ENCODE measurements around the gene OTULIN.

- TF ChIP-seq, protein P1, sequence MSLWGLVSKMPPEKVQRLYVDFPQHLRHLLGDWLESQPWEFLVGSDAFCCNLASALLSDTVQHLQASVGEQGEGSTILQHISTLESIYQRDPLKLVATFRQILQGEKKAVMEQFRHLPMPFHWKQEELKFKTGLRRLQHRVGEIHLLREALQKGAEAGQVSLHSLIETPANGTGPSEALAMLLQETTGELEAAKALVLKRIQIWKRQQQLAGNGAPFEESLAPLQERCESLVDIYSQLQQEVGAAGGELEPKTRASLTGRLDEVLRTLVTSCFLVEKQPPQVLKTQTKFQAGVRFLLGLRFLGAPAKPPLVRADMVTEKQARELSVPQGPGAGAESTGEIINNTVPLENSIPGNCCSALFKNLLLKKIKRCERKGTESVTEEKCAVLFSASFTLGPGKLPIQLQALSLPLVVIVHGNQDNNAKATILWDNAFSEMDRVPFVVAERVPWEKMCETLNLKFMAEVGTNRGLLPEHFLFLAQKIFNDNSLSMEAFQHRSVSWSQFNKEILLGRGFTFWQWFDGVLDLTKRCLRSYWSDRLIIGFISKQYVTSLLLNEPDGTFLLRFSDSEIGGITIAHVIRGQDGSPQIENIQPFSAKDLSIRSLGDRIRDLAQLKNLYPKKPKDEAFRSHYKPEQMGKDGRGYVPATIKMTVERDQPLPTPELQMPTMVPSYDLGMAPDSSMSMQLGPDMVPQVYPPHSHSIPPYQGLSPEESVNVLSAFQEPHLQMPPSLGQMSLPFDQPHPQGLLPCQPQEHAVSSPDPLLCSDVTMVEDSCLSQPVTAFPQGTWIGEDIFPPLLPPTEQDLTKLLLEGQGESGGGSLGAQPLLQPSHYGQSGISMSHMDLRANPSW (CRISPR knock-in tag; IDR thresholded peaks at IDR 0.05; ENCODE audit: borderline replicate concordance) = no peak
- no peak for TF ChIP-seq ISX (CRISPR knock-in tag; conservative IDR thresholded peaks at IDR 0.05)
- no peak for TF ChIP-seq ZMYM2 (CRISPR knock-in tag; IDR thresholded peaks at IDR 0.05)
- TF ChIP-seq EHMT2 (IDR thresholded peaks at IDR 0.05; ENCODE audit: borderline replicate concordance, low read depth, low read length) = no peak
These were observed 16.8 kb downstream of the OTULIN start for GRCh38 chr5:14681236-14681752.

Data from HepG2 (cell line).